Measurements from ENCODE around the gene ATP8B2. TPM values are rescaled to one million over a fixed set of nuclear protein-coding genes. Genes with fewer than 3 reads are reported as not detected.
"Not testable (repeated sequence)": the region's sequence is repeated elsewhere in the genome, so short reads cannot be mapped to it uniquely, and the experiment has no call there.

Gene ATP8B2, protein sequence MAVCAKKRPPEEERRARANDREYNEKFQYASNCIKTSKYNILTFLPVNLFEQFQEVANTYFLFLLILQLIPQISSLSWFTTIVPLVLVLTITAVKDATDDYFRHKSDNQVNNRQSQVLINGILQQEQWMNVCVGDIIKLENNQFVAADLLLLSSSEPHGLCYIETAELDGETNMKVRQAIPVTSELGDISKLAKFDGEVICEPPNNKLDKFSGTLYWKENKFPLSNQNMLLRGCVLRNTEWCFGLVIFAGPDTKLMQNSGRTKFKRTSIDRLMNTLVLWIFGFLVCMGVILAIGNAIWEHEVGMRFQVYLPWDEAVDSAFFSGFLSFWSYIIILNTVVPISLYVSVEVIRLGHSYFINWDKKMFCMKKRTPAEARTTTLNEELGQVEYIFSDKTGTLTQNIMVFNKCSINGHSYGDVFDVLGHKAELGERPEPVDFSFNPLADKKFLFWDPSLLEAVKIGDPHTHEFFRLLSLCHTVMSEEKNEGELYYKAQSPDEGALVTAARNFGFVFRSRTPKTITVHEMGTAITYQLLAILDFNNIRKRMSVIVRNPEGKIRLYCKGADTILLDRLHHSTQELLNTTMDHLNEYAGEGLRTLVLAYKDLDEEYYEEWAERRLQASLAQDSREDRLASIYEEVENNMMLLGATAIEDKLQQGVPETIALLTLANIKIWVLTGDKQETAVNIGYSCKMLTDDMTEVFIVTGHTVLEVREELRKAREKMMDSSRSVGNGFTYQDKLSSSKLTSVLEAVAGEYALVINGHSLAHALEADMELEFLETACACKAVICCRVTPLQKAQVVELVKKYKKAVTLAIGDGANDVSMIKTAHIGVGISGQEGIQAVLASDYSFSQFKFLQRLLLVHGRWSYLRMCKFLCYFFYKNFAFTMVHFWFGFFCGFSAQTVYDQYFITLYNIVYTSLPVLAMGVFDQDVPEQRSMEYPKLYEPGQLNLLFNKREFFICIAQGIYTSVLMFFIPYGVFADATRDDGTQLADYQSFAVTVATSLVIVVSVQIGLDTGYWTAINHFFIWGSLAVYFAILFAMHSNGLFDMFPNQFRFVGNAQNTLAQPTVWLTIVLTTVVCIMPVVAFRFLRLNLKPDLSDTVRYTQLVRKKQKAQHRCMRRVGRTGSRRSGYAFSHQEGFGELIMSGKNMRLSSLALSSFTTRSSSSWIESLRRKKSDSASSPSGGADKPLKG
- 100 to 1,000 TPM; 190 to 291 TPM for total RNA-seq

DNA sequence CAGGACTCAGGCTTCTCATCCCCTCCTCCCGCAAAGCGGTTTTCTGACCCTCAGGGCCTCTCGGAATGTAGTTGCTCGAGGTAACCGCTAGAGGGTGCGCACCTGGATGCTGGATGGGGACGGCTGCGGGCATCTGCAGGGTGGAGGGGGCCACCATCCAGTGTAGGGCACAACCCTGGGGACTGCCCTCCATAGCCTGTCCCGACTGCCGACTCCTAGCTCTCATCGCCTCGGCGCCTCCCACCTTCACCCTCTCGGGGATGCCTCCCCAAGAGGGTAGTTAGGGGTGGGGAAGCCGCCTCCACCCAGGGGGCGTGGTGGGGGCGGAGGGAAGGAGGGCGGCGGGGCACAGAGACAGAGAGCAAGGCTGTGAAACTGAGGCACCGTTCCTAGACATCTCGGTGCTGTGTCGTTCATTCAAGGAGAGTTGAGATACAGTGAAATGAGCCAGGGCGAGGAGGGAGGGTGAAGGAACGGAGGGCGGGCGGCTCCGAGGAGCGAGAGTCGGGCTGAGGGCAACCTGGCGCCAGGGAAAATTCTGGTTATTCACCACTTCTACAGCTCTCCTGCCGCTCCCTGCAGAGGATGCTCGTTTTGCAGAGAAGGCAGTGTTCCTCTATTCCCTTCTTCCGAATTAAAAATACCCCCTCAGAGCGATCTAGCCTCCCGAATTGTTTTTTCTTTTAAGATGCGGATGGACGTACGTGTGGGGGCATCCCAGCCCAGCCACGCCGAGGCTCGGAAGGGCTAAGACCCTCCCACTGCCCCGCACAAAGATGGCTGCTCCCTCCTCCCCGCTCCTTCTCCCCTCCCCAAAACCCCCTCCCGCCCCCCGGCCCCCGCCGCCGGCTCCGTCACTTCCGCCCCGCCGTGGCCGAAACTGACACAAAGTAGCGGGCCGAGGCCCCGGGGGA, at the start of gene ATP8B2:
ATP8B2 (plus strand) TSS at position 857 of the 914 bp plus-strand sequence. CDS start 2,617 bp downstream, outside the sequence.
- Histone ChIP-seq H3K4me3 (peak within 1 kb of the TSS; percentile 93), H3K4me1 (ENCODE audit: control insufficient read depth in 1 of 2, low read depth in 2 of 2) (peaks cover 24 to 30% of the 10 kb centered on the region in 2 donors), H3K27me3 (replicated peaks; ENCODE audit: insufficient read depth) (no peaks in the 10 kb centered on the region), H3K27ac (peak within 1 kb of the TSS; percentile 99 to 100), H3K36me3 (peaks cover under 1% of the 10 kb centered on the region), H3K9me3 (no peaks in the 10 kb centered on the region)
- peak; percentile 31 for DNase-seq (ENCODE audit: low spot score)
- TF ChIP-seq, protein P1, sequence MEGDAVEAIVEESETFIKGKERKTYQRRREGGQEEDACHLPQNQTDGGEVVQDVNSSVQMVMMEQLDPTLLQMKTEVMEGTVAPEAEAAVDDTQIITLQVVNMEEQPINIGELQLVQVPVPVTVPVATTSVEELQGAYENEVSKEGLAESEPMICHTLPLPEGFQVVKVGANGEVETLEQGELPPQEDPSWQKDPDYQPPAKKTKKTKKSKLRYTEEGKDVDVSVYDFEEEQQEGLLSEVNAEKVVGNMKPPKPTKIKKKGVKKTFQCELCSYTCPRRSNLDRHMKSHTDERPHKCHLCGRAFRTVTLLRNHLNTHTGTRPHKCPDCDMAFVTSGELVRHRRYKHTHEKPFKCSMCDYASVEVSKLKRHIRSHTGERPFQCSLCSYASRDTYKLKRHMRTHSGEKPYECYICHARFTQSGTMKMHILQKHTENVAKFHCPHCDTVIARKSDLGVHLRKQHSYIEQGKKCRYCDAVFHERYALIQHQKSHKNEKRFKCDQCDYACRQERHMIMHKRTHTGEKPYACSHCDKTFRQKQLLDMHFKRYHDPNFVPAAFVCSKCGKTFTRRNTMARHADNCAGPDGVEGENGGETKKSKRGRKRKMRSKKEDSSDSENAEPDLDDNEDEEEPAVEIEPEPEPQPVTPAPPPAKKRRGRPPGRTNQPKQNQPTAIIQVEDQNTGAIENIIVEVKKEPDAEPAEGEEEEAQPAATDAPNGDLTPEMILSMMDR (IDR thresholded peaks at IDR 0.05) = peak; percentile 97
- ATAC-seq (ENCODE audit: insufficient number of reproducible peaks, low FRiP score, low read depth) = peak; percentile 10

DNA sequence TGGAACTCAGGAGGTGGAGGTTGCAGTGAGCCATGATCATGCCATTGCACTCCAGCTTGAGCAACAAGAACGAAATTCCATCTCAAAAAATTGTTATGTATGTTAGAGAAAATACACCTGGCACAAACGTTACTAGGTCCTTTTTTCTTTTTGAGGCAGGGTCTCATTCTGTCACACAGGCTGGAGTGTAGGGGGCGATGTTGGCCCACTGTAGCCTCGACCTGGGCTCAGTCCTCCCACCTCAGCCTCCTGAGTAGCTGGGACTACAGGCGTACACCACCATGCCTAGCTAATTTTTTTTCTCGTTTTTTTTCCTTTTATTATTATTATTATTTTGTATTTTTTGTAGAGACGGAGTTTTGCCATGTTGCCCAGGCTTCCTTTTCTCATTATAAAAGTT, 48.5 kb upstream of the ATP8B2 start:
- Histone ChIP-seq H3K4me1 (ENCODE audit: control insufficient read depth in 1 of 2, low read depth in 2 of 2) (peaks cover 7 to 15% of the 10 kb centered on the region in 2 donors), H3K4me3 (no peak overlapping the region), H3K27ac (no peak overlapping the region), H3K9me3 (no peaks in the 10 kb centered on the region), H3K27me3 (replicated peaks; ENCODE audit: insufficient read depth) (no peaks in the 10 kb centered on the region), H3K36me3 (peaks cover 9% of the 10 kb centered on the region)
- no peak for DNase-seq (ENCODE audit: low spot score)
- TF ChIP-seq, protein P1 (IDR thresholded peaks at IDR 0.05) = no peak
- ATAC-seq (ENCODE audit: insufficient number of reproducible peaks, low FRiP score, low read depth) = no peak

DNA sequence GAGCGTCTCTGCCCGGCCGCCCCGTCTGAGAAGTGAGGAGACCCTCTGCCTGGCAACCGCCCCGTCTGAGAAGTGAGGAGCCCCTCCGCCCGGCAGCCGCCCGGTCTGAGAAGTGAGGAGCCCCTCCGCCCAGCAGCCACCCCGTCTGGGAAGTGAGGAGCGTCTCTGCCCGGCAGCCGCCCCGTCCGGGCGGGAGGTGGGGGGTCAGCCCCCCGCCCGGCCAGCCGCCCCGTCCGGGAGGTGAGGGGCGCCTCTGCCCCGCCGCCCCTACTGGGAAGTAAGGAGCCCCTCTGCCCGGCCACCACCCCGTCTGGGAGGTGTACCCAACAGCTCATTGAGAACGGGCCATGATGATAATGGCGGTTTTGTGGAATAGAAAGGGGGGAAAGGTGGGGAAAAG, 37.7 kb upstream of the ATP8B2 start:
- H3K36me3 ChIP-seq; H3K9me3 ChIP-seq; ATAC-seq (ENCODE audit: insufficient number of reproducible peaks, low FRiP score, low read depth); H3K4me3 ChIP-seq; DNase-seq (ENCODE audit: low spot score); H3K4me1 ChIP-seq (ENCODE audit: control insufficient read depth in 1 of 2, low read depth in 2 of 2); H3K27me3 ChIP-seq (replicated peaks; ENCODE audit: insufficient read depth); H3K27ac ChIP-seq: not testable (repeated sequence)

DNA sequence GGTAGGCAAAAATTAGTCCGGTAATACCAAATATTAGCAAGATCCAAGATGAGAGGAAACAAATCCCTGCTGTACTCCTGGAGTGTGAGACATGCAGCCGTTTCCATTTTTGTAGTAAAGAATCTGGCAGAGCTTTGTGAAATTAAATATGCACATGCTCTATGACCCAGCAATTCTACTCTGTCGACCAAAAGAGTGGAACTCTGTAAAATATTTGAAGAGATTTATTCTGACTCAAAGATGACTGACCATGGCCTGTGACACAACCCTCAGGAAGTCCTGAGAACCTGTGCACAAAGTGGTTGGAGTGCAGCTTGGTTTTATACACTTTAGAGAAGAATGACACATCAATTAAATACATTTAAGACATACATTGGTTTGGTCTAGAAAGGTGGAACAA, 36.7 kb upstream of the ATP8B2 start:
- TF ChIP-seq, protein P1 (IDR thresholded peaks at IDR 0.05) = no peak
- DNase-seq (ENCODE audit: low spot score) (no peak), ATAC-seq (ENCODE audit: insufficient number of reproducible peaks, low FRiP score, low read depth) (no peak)
- Histone ChIP-seq H3K9me3 (no peaks in the 10 kb centered on the region), H3K36me3 (no peaks in the 10 kb centered on the region), H3K4me1 (ENCODE audit: control insufficient read depth in 1 of 2, low read depth in 2 of 2) (no peaks in the 10 kb centered on the region), H3K27ac (no peak overlapping the region), H3K4me3 (no peak overlapping the region), H3K27me3 (replicated peaks; ENCODE audit: insufficient read depth) (no peaks in the 10 kb centered on the region)

DNA sequence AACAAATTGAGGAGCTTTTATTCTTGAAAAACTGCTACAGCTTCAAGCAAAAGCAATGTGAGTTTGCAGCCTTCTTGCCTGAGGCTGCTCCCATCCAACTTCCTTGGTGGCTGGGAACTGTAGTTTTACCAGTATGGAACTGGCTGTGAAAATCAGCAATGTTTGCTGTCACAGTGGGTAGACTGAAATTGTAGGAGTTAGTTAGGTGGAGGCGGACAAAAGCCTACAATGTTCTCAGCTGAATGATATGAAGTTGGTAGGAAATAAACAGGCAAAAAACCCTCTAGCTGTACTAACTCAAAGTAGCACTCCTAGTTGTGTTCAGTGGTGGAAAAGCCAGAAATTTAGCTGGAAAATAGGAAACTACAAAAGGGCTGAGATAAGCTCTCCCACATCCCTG, 34.4 kb upstream of the ATP8B2 start:
- TF ChIP-seq, protein P1 (IDR thresholded peaks at IDR 0.05) = no peak
- DNase-seq (ENCODE audit: low spot score) (no peak), ATAC-seq (ENCODE audit: insufficient number of reproducible peaks, low FRiP score, low read depth) (no peak)
- Histone ChIP-seq H3K4me3 (no peak overlapping the region), H3K27ac (no peak overlapping the region), H3K27me3 (replicated peaks; ENCODE audit: insufficient read depth) (no peaks in the 10 kb centered on the region), H3K9me3 (peaks cover 14% of the 10 kb centered on the region), H3K36me3 (no peaks in the 10 kb centered on the region), H3K4me1 (ENCODE audit: control insufficient read depth in 1 of 2, low read depth in 2 of 2) (no peaks in the 10 kb centered on the region)
